Stomach smooth muscle (tissue), 2 donors: ENCODE results near the gene RAB6A.
A peak's percentile ranks its signal among the peaks of the same experiment; 100 is the strongest.
"Not testable (repeated sequence)": the region's sequence is repeated elsewhere in the genome, so short reads cannot be mapped to it uniquely, and the experiment has no call there.

Experiments
- H3K27ac ChIP-seq: one replicate; pipeline ENCODE4 v1.7.0; 2013; ENCODE audit warnings: mild to moderate bottlenecking, low read length, inconsistent platforms
- H3K27me3 ChIP-seq, 2 donors: one replicate each; pipeline ENCODE4 v1.7.0; 2013; ENCODE audit warnings: low read length in 2 of 2; ENCODE audit not compliant: insufficient read depth in 2 of 2, control insufficient read depth in 1 of 2
- H3K36me3 ChIP-seq, 2 donors: one replicate each; pipeline ENCODE4 v1.7.0; 2013; ENCODE audit warnings: low read length in 2 of 2; ENCODE audit not compliant: control insufficient read depth in 2 of 2, insufficient read depth in 2 of 2
- H3K4me1 ChIP-seq: one replicate; pipeline ENCODE4 v1.7.0; 2013; ENCODE audit warnings: low read length; ENCODE audit not compliant: control insufficient read depth, insufficient read depth
- H3K4me3 ChIP-seq, 2 donors: one replicate each; pipeline ENCODE4 v1.7.0; 2013; ENCODE audit warnings: low read length in 2 of 2
- H3K9ac ChIP-seq, 2 donors: one replicate each; pipeline ENCODE4 v1.7.0; 2013; ENCODE audit warnings: low read length in 2 of 2, mild to moderate bottlenecking in 1 of 2
- H3K9me3 ChIP-seq, 2 donors: one replicate each; pipeline ENCODE4 v1.7.0; 2013; ENCODE audit warnings: low read length in 2 of 2; ENCODE audit not compliant: control insufficient read depth in 2 of 2
- donor health status: healthy.
- donor health status: Pancreatic carcinoma.

The RAB6A gene

DNA sequence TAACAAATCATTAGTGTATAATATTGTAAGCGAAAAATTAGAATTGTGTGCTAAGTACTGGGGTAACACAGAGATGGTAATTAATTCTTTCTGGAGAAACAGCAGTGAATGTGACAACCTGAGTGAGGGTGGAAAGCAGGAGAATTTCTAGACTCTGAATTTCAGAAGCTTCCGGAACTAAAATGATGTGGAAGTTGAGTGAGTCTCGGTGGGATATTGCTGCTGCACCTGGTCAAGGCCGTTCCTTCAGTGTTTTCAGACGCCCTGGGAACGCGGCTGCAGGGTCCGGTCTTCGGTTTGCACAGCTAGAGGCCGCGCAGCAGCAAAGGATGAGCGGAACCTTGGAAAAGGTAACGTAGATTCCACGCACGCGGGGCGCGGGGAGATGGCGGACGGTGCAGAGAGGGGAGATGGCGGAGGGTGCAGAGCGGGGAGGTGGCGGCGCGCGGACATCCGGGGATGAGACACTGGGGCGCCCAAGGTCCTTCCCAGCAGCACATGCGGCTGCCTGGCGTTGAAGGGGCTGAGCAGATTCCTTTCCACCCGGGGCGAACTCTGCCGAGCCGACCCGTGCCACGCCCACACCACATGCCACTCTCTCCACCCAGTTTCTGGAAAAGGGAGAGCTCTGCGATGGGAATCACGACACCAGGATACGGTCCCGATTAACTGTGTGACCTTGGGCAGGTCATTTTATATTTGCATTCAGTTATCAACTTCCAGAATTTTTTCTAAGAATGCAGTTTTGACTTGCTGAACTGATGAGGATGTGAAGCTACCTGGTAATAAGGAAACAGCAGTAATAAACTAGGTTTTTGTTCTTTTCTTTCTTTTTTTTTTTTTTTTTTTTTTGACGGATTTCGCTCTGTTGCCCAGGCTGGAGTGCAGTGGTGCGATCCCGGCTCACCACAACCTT lies 27.0 kb upstream of the RAB6A start, which contains the start of gene MRPL48:
Gene MRPL48 (plus strand): TSS at position 232 of the 916 bp plus-strand sequence. CDS start 98 bp downstream, at position 330.
- Histone ChIP-seq H3K27me3 (no peaks in the 10 kb centered on the region), H3K9ac (peak within 1 kb of the TSS; percentile 67 to 83), H3K4me1 (no peaks in the 10 kb centered on the region), H3K36me3 (no peaks in the 10 kb centered on the region), H3K9me3 (no peaks in the 10 kb centered on the region), H3K27ac (peak within 1 kb of the TSS; percentile 82), H3K4me3 (peak within 1 kb of the TSS; percentile 69 to 92)

DNA sequence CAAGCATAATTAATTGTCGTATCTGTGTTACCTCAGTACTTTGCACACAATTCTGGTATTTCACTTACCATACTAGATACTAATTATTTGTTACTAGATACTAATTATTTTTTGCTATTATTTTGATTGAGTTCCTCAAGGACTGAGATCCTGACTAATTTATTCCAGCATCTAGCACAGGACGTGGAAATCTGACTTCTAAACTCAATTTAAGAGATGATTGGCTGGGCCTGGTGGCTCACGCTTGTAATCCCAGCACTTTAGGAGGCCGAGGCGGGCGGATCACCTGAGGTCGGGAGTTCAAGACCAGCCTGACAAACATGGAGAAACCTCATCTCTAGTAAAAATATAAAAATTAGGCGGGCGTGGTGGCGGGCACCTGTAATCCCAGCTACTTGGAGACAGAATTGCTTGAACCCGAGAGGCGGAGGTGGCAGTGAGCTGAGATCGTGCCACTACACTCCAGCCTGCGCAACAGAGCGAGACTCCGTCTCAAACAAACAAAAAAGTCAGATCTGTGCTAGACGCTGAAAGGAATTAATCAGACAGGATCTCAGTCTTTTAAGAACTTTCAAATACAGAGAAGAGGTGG lies 26.3 kb upstream of the RAB6A start:
- peak overlapping the region; percentile 82 for H3K27ac ChIP-seq
- H3K27me3 ChIP-seq, result no peaks in the 10 kb centered on the region
- no peaks in the 10 kb centered on the region for H3K4me1 ChIP-seq
- no peaks in the 10 kb centered on the region for H3K9me3 ChIP-seq
- H3K9ac ChIP-seq, result peak overlapping the region; percentile 67 to 83
- no peaks in the 10 kb centered on the region for H3K36me3 ChIP-seq
- peak overlapping the region; percentile 69 to 92 for H3K4me3 ChIP-seq

DNA sequence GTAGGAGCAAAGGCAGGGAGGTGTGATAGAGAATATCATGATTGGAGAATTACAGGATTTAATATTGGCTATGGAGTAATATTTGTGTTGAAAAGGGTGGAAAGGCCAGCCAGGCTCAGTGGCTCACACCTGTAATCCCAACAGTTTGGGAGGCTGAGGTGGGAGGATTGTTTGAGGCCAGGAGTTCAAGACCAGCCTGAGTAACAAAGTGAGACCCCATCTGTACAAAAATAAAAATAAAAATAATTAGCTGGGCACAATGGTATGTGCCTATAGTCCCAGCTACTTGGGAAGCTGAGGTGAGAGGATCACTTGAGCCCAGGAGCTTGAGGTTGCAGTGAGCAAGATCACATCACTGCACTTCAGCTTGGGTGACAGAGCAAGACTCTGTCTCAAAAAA lies 24.6 kb upstream of the RAB6A start:
- H3K27me3 ChIP-seq, H3K9me3 ChIP-seq, H3K4me1 ChIP-seq, H3K27ac ChIP-seq, H3K9ac ChIP-seq, H3K36me3 ChIP-seq, H3K4me3 ChIP-seq: not testable (repeated sequence)

DNA sequence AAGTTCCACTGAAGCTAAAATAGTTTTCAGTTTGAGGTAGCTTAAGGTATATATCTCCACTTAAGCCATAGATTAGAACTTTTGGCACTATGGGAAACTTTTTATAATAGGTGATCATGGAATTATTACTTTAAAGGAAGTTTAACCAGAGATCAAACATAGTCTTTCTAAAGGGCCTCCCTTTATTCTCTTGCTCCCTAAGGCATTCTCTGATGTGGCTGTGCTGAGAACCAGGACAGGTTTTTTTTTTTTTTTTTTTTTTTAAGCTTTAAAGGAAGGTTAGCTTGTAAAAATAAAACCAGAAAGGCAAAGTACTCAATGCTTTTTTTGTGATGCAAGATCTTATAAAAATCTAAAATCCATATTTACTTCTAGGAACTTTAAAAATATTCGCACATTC lies 23.9 kb upstream of the RAB6A start:
- H3K9ac ChIP-seq, result no peak overlapping the region
- no peak overlapping the region for H3K27ac ChIP-seq

DNA sequence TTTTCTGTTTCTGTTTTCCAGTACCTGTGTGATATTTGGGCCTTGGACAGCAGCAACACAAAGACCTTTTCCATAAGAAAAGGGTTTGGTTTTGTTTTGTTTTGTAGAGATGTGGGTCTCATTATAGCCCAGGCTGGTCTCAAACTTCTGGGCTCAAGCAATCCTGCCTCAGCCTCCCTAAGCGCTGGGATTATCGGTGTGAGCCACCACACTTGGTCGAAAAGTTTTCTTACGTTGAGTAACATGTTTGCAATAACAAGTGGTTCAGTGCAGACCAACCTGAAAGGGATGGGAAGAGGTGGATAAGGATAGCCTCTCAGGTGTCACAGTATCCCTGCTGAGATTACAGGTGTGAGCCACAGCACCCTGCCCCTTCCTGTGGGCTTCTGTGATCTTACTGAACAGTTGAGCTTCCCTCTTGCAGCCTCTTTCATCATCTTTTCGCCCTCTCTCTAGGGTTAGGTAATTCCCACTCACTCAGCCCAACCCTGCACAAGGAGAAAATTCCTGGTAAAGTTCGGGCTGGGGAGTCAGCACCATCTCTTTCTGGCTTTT lies 23.3 kb upstream of the RAB6A start:
- Histone ChIP-seq H3K9ac (no peak overlapping the region), H3K9me3 (no peaks in the 10 kb centered on the region), H3K27me3 (no peaks in the 10 kb centered on the region), H3K27ac (no peak overlapping the region), H3K4me3 (no peak overlapping the region), H3K4me1 (no peaks in the 10 kb centered on the region), H3K36me3 (no peaks in the 10 kb centered on the region)

More for the DNA sequence above, 23.9 kb upstream of the RAB6A start:
- Histone ChIP-seq H3K9me3 (no peaks in the 10 kb centered on the region), H3K36me3 (no peaks in the 10 kb centered on the region), H3K4me3 (no peak overlapping the region), H3K4me1 (no peaks in the 10 kb centered on the region), H3K27me3 (no peaks in the 10 kb centered on the region)

DNA sequence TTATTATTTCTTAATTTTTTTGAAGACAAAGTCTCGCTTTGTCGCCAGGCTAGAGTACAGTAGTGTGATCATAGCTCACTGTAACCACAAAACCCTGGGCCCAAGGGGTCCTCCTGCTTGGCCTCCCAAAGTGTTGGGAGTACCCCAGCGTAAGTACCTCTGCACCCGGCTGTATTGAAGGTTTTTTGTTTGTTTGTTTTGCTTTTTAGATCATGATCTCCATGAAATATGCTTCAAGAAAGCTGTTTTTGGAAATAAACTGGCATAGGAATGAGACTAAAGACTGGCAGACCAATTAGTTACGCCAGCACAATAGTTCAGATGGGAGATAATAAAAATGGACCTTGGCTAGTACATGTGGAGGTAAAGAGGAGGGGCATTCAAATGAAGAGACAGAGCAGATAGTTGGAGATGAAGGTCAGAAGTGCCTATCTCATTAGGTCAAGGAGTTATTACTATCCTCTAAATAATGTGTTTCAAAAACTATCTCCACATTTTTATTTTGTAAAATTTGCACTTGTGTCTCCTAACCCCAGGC lies 22.7 kb upstream of the RAB6A start:
- H3K9ac ChIP-seq, result no peak overlapping the region
- no peak overlapping the region for H3K4me3 ChIP-seq
- no peak overlapping the region for H3K27ac ChIP-seq
- no peaks in the 10 kb centered on the region for H3K27me3 ChIP-seq
- H3K36me3 ChIP-seq, result no peaks in the 10 kb centered on the region
- no peaks in the 10 kb centered on the region for H3K4me1 ChIP-seq
- no peaks in the 10 kb centered on the region for H3K9me3 ChIP-seq

DNA sequence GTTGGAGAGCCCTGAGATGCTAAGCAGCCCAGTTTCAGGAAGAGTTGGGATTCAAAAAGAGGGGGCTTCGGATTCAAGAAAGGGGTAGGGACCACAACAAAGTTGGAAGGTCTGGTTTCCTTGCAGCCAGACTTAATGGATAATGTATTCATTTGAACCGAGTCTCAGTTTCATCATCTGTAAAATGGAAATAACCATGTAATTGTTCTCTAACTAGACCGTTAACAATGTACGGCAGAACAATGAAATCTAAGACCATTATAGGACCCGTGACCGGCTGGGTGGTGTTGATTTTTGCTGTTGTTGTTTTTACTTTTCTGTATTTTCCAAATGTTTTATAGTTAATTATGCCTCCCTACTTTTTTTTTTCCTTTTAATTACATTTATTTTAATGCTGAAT lies 20.4 kb upstream of the RAB6A start:
- no peak overlapping the region for H3K9ac ChIP-seq

DNA sequence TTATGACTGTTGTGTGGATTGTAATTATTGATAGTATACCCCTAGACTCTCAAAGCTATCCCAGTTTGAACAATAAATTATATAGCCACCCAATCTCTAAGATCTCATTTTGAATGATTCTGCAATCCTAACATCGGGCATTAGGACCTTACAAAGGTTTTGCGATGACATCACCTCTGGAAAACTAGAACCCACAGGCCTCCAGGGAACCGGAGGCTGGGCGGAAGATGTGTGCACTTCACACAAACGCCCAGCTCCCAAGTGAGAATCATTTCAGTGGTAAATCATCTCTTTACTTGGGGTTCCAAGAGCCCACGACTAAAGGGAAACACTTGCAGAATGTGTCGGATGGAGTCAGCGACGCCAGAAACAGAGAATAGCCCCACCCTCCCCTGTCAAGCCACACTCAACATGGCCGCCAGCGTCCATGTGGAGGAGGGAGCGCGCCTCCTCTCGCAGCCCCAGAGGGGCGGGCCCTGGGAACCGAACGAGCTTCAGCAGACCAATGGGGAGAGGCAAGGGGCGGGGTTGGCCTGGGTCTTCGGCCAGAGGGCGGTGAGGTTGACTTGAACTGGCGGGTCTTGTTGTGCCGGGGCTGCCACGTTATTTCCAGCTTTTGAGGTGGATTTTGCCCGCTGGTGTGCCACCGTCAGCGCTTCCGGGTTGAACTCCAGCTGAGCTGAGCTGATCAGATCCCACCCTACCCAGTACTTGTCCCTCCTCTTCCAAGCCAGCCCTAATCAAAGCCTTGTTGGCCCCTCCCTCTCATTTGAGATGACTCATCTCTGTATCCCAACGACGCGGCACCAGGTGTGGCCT lies 18.4 kb upstream of the RAB6A start:
- H3K9ac ChIP-seq, result peak overlapping the region; percentile 82 to 97
- no peaks in the 10 kb centered on the region for H3K27me3 ChIP-seq
- no peaks in the 10 kb centered on the region for H3K4me1 ChIP-seq
- no peaks in the 10 kb centered on the region for H3K9me3 ChIP-seq
- no peaks in the 10 kb centered on the region for H3K36me3 ChIP-seq
- peak overlapping the region; percentile 93 for H3K27ac ChIP-seq
- peak overlapping the region; percentile 84 to 91 for H3K4me3 ChIP-seq

More for the DNA sequence above, 20.4 kb upstream of the RAB6A start:
- Histone ChIP-seq H3K4me1 (no peaks in the 10 kb centered on the region), H3K4me3 (no peak overlapping the region), H3K27ac (no peak overlapping the region), H3K27me3 (no peaks in the 10 kb centered on the region), H3K36me3 (no peaks in the 10 kb centered on the region), H3K9me3 (no peaks in the 10 kb centered on the region)

DNA sequence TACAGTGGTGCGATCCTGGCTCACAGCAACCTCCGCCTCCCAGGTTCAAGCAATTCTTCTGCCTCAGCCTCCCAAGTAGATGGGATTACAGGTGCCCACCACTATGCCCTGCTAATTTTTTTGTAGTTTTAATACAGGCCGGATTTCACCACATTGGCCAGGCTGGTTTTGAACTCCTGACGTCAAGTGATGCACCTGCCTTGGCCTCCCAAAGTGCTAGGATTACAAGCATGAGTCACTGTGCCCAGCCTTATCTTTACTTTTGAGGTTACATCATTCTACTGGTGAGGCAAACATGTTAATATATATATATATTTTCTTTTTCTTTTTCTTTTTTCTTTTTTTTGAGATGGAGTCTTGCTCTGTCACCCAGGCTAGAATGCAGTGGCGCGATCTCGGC lies 9.9 kb upstream of the RAB6A start:
- not testable (repeated sequence) for H3K9ac ChIP-seq, H3K27me3 ChIP-seq, H3K36me3 ChIP-seq, H3K4me3 ChIP-seq, H3K4me1 ChIP-seq, H3K27ac ChIP-seq, H3K9me3 ChIP-seq

DNA sequence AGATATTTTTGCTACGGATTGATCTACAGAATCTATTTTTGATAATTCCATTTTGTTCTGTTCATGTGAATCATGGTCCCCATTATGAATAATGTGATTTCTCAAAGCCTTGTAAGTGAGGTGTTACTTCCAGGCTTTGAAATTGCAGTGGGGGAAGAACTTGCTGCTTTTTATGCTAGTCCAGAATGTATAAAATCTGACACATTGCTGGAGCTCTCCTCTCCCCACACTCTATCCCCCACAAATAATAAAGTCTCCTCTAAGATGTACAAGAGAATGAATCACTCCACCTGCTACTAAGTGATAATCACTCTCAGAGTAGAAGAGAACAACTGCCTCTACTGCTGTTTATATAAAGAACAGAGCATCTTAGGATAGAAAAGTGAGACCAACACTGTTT lies 5.9 kb upstream of the RAB6A start:
- no peak overlapping the region for H3K27ac ChIP-seq
- H3K4me1 ChIP-seq, result no peaks in the 10 kb centered on the region
- no peaks in the 10 kb centered on the region for H3K36me3 ChIP-seq
- no peaks in the 10 kb centered on the region for H3K9me3 ChIP-seq
- no peaks in the 10 kb centered on the region for H3K27me3 ChIP-seq
- no peak overlapping the region for H3K9ac ChIP-seq
- no peak overlapping the region for H3K4me3 ChIP-seq
